ENCODE data around the gene CCNL2. TPM values are rescaled to one million over a fixed set of nuclear protein-coding genes. Genes with fewer than 3 reads are reported as not detected.

The CCNL2 gene
- total RNA-seq, 2 experiments from 2014 or later, result 91.6 to 92.2 TPM

- H3K9me3 Mint-ChIP-seq, result no peaks in the 10 kb centered on the region
- peaks cover 46% of the 10 kb centered on the region for H3K4me1 Mint-ChIP-seq
- no peak for DNase-seq
- no peaks in the 10 kb centered on the region for H3K27me3 Mint-ChIP-seq
- H3K4me3 Mint-ChIP-seq, result peak overlapping the region; percentile 94
- peak overlapping the region; percentile 90 for H3K27ac Mint-ChIP-seq
- peaks cover 64% of the 10 kb centered on the region for H3K36me3 Mint-ChIP-seq
Measured at GRCh38 chr1:1401457-1402010, 2.4 kb upstream of the CCNL2 start.

- no peaks in the 10 kb centered on the region for H3K27me3 Mint-ChIP-seq
- peak overlapping the region; percentile 94 for H3K4me3 Mint-ChIP-seq
- DNase-seq, result no peak
- peaks cover 57% of the 10 kb centered on the region for H3K36me3 Mint-ChIP-seq
- H3K4me1 Mint-ChIP-seq, result peaks cover 44% of the 10 kb centered on the region
- no peaks in the 10 kb centered on the region for H3K9me3 Mint-ChIP-seq
- peak overlapping the region; percentile 90 for H3K27ac Mint-ChIP-seq
Measured at GRCh38 chr1:1400576-1401456, 1.7 kb upstream of the CCNL2 start.

DNA sequence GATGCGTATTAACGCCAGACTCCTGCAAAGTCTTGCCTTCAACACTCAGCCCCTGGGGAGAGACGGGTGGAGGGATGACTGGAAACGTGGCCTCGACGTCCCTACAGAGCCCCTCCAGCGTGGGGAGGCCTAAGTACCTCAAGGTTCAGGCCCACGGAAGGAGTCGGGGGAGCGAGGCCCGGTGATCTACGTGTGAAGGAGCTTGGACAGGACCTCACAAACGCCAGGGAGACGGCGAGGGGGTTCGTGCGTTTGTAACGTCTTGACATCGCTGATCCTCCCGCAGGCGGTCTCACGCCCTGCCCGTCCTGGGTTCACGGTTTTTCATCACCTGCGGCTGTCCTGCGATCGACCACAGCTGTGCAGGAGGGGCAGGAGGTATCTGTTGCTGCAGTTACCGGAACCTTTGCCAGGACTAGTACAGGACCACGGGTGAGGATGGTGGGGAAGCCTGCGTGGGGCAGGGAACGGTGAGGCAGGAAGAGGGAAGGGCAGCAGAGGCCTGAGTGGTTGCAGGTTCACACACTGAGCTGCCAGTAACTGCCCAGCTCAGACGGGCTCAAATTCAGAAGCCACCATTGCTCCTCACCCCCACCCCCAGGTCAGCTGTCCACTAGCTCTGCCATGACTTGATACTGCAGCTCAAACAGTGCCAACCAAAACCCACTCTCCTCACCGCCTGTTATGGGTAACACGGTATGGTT, 889 bp upstream of the CCNL2 start:
- H3K4me3 Mint-ChIP-seq, result peak overlapping the region; percentile 94
- H3K36me3 Mint-ChIP-seq, result peaks cover 56% of the 10 kb centered on the region
- peaks cover 42% of the 10 kb centered on the region for H3K4me1 Mint-ChIP-seq
- H3K9me3 Mint-ChIP-seq, result no peaks in the 10 kb centered on the region
- peak overlapping the region; percentile 90 for H3K27ac Mint-ChIP-seq
- no peaks in the 10 kb centered on the region for H3K27me3 Mint-ChIP-seq
- no peak for DNase-seq

DNA sequence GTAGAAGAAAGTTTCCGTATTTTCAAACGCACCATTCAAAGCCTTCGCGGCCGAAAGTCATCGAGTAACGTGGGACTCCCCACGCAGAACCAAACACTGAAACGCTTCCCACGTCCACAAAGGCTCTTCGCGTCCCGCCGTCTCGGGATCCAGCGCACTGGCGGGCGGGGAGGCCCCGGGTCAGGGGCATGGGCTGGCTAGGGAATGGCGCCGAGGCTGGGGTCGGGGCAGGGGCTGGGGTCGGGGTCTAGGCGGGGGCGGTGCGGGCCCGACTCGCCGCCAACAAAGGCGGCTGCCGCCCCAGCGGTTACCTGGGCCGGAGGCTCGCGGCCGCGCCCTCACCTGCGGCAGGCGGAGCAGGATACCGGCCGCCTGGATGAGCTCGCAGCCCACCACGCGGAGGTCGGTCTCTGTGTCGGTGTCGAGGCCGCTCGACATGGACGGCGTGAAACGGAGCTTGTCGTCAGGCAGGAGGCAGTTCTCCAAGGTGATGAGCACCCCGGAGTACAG, 403 bp downstream of the CCNL2 start:
- H3K4me1 Mint-ChIP-seq, result peaks cover 40% of the 10 kb centered on the region
- H3K9me3 Mint-ChIP-seq, result no peaks in the 10 kb centered on the region
- peaks cover 54% of the 10 kb centered on the region for H3K36me3 Mint-ChIP-seq
- H3K4me3 Mint-ChIP-seq, result peak overlapping the region; percentile 90
- DNase-seq, result no peak
- no peaks in the 10 kb centered on the region for H3K27me3 Mint-ChIP-seq
- H3K27ac Mint-ChIP-seq, result peak overlapping the region; percentile 85

GRCh38 chr1:1397839-1398523, 1.2 kb downstream of the CCNL2 start:
- H3K4me3 Mint-ChIP-seq, result peak overlapping the region; percentile 90
- peak overlapping the region; percentile 85 for H3K27ac Mint-ChIP-seq
- H3K36me3 Mint-ChIP-seq, result peaks cover 55% of the 10 kb centered on the region
- no peaks in the 10 kb centered on the region for H3K27me3 Mint-ChIP-seq
- no peaks in the 10 kb centered on the region for H3K9me3 Mint-ChIP-seq
- H3K4me1 Mint-ChIP-seq, result peaks cover 35% of the 10 kb centered on the region
- no peak for DNase-seq

DNA sequence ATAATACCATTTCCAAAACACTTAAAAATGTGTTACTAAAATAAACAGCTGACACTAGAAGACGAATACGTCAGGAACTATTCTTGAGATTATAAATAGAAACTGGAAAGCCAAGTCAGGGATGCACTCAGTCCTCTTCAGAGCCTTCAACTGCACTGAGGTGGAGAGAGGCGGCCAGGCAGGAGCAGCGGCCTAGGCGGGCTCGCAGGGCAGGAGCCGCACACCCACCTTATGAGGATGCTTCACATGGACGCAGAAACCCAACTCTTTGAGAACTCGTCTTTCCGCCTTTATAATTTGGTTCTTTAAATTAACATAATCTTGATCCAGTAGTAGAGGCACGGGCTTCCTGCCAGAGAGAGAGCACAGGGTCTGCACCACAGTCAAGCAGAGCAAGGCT, 4.0 kb downstream of the CCNL2 start:
- H3K27me3 Mint-ChIP-seq, result no peaks in the 10 kb centered on the region
- H3K36me3 Mint-ChIP-seq, result peaks cover 51% of the 10 kb centered on the region
- peak overlapping the region; percentile 32 for H3K27ac Mint-ChIP-seq
- H3K9me3 Mint-ChIP-seq, result no peaks in the 10 kb centered on the region
- H3K4me3 Mint-ChIP-seq, result no peak overlapping the region
- peaks cover 19% of the 10 kb centered on the region for H3K4me1 Mint-ChIP-seq
- DNase-seq, result no peak

DNA sequence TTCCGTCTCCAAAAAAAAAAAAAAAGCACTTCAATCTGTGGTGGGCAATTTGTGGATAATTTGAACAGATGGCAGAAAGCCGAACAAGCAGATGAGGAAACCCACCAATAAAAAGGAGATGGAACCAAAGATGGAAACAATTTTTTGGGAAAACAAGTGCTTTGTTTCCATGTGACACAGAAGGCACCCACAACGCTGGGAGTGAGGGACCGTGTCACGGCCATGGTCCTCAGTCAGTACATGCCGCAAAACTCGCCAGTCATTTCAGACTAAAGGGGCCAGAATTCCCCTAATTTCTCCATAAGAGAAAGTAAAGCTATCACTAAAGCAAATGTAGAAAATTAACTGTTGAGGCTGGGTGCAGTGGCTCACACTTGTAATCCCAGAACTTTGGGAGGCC, 5.0 kb downstream of the CCNL2 start:
- no peak overlapping the region for H3K27ac Mint-ChIP-seq
- no peak for DNase-seq
- H3K9me3 Mint-ChIP-seq, result no peaks in the 10 kb centered on the region
- peaks cover 55% of the 10 kb centered on the region for H3K36me3 Mint-ChIP-seq
- H3K4me1 Mint-ChIP-seq, result peaks cover 17% of the 10 kb centered on the region
- no peak overlapping the region for H3K4me3 Mint-ChIP-seq
- no peaks in the 10 kb centered on the region for H3K27me3 Mint-ChIP-seq

DNA sequence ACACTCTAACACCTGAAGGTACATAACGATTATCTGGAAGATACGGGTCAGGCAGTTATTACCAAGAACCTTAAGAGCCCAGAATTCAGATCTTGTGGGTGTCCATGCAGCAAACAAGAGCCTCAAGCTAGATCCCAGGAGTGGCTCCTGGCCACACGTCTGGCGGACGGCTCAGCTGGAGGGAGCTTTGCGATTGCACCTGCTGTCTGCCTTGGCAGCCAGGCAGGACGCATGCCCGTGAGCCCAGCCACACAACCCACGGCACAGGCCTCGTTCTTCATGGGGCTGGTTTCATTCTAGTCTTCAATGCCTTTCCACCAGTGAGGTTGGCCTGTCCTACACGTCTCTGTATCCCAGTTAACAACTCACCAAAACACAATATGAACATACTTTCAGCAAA, 5.7 kb downstream of the CCNL2 start:
- no peak for DNase-seq
- Mint-ChIP-seq H3K4me3 (no peak overlapping the region), H3K36me3 (peaks cover 56% of the 10 kb centered on the region), H3K4me1 (peaks cover 17% of the 10 kb centered on the region), H3K27me3 (no peaks in the 10 kb centered on the region), H3K9me3 (no peaks in the 10 kb centered on the region), H3K27ac (no peak overlapping the region)

DNA sequence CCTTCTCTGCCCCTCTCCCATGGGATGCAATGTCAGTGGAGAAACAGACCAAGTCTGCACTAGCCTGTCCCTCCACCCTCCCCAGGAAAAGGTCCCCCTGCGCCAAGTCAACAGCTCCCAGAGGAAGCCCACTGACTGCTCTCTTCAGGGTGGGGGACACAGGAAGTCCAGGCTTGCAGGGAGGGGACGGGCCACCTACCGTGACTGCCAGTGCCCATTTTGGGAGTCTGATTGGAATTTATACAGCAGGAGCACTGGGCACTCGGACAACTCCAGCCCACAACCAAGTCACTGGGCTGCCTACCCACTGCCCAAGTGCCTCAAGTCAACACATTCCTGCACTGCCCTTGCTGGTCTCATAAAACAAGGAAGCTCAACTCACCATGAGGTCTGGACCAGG, 6.1 kb downstream of the CCNL2 start:
- Mint-ChIP-seq H3K9me3 (no peaks in the 10 kb centered on the region), H3K27ac (no peak overlapping the region), H3K27me3 (no peaks in the 10 kb centered on the region), H3K4me1 (peaks cover 15% of the 10 kb centered on the region), H3K4me3 (no peak overlapping the region), H3K36me3 (peaks cover 55% of the 10 kb centered on the region)
- DNase-seq, result no peak

DNA sequence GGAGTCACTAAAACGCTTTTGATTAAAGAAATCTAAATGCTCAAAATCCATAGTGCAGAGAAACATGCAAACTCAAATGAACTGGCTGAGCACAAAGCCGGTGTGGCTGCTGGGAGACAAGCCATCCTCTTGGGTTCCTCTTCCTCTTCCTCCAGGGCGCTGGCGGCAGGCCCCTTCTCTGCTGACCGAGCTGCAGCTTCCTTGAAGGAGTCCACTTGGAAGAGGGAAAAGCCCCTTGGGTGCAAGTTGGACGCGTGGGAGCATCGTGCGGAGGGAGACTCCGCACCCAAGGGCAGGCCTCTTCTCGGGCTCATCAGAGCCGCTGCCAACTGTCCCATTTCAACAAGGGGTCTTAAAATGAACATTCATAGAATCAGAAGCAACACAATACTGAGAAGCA, 7.9 kb downstream of the CCNL2 start:
- Mint-ChIP-seq H3K36me3 (peaks cover 52% of the 10 kb centered on the region), H3K27ac (no peak overlapping the region), H3K27me3 (no peaks in the 10 kb centered on the region)

GRCh38 chr1:1390675-1391074, 8.5 kb downstream of the CCNL2 start:
- Mint-ChIP-seq H3K4me1 (peaks cover 7% of the 10 kb centered on the region), H3K4me3 (no peak overlapping the region), H3K36me3 (peaks cover 53% of the 10 kb centered on the region), H3K27me3 (no peaks in the 10 kb centered on the region), H3K9me3 (no peaks in the 10 kb centered on the region), H3K27ac (no peak overlapping the region)
- DNase-seq, result no peak

More for the DNA sequence above, 7.9 kb downstream of the CCNL2 start:
- DNase-seq, result no peak
- no peaks in the 10 kb centered on the region for H3K9me3 Mint-ChIP-seq
- peaks cover 7% of the 10 kb centered on the region for H3K4me1 Mint-ChIP-seq
- H3K4me3 Mint-ChIP-seq, result no peak overlapping the region

- Mint-ChIP-seq H3K9me3 (no peaks in the 10 kb centered on the region), H3K27me3 (no peaks in the 10 kb centered on the region), H3K4me3 (no peak overlapping the region), H3K36me3 (peaks cover 41% of the 10 kb centered on the region), H3K27ac (no peak overlapping the region), H3K4me1 (peaks cover 2% of the 10 kb centered on the region)
- DNase-seq, result no peak
Measured at GRCh38 chr1:1388078-1388472, 11.1 kb downstream of the CCNL2 start.

GRCh38 chr1:1387098-1388077, 11.7 kb downstream of the CCNL2 start:
- Mint-ChIP-seq H3K9me3 (no peaks in the 10 kb centered on the region), H3K27me3 (no peaks in the 10 kb centered on the region), H3K4me3 (no peak overlapping the region), H3K4me1 (no peaks in the 10 kb centered on the region), H3K36me3 (peaks cover 35% of the 10 kb centered on the region), H3K27ac (no peak overlapping the region)
- DNase-seq, result no peak

- Mint-ChIP-seq H3K4me3 (no peak overlapping the region), H3K36me3 (peaks cover 26% of the 10 kb centered on the region), H3K9me3 (no peaks in the 10 kb centered on the region), H3K4me1 (no peaks in the 10 kb centered on the region), H3K27me3 (no peaks in the 10 kb centered on the region), H3K27ac (no peak overlapping the region)
- DNase-seq, result no peak
Measured at GRCh38 chr1:1385931-1386330, 13.2 kb downstream of the CCNL2 start.
